K562 (cell line): ENCODE results near the gene KLF18. TPM values are rescaled to one million over a fixed set of nuclear protein-coding genes. Genes with fewer than 3 reads are reported as not detected.

Experiments
- ATAC-seq: fragments of 200-7000 bp; cut with Tn5 transposase; 3 replicates; pipeline ENCODE4 v1.9.1; 2020; ENCODE audit warnings: moderate library complexity
- BruUV-seq: library from RNA; stranded (reverse); fragments of 400-500 nt; replicated peaks from 2 replicates; lab custom pipeline; 2021; lab: Mats Ljungman, UMichigan
- CTCF ChIA-PET: fragments of 300-600 bp; formaldehyde crosslinking; extraction: SDS; loops from one replicate; lab custom pipeline; 2021; ENCODE audit warnings: low intra/inter-chr PET ratio; lab: Yijun Ruan, JAX
- POLR2A ChIA-PET: fragments of 300-600, 350-650 bp; sonication (Branson Sonifier 250); formaldehyde crosslinking; extraction: SDS; loops from one replicate; lab custom pipeline; 2021; ENCODE audit warnings: antibody characterized with exemption, inconsistent platforms; lab: Yijun Ruan, JAX
- DNase-seq, 4 experiments: peaks; one replicate each; pipeline versions ENCODE4 v3.0.0 to v3.0.0-alpha.2; 2011 to 2018; ENCODE audit warnings: low spot score in 3 of 4, mixed read lengths in 3 of 4; ENCODE audit errors: extremely low read depth in 1 of 4
- FAIRE-seq: peaks from 2 replicates; lab custom pipeline; 2011; peaks lifted over from hg19 to GRCh38; lab: Jason Lieb, UNC
- H2AFZ ChIP-seq: 2 replicates; pipeline ENCODE4 v1.6.0; 2011; ENCODE audit warnings: low read depth, low read length, control low read depth, inconsistent platforms
- H3K27ac ChIP-seq: fragments of 200-600 bp; 3 replicates; pipeline ENCODE4 v1.8.0; 2011; ENCODE audit warnings: low read depth, mild to moderate bottlenecking, control low read depth, inconsistent platforms, low read length, moderate library complexity, mixed read lengths; ENCODE audit errors: extremely low read depth
- H3K27me3 ChIP-seq, 2 experiments: fragments of 300-600 bp in 1 of 2; 2 replicates in 1 of 2; 3 replicates in 1 of 2; pipeline versions ENCODE4 v1.6.0 to v1.8.0; 2011; ENCODE audit warnings: inconsistent platforms in 2 of 2, low read length in 2 of 2, mild to moderate bottlenecking in 1 of 2, mixed read lengths in 1 of 2, moderate library complexity in 1 of 2; ENCODE audit not compliant: control insufficient read depth in 2 of 2, insufficient read depth in 2 of 2
- H3K36me3 ChIP-seq: fragments of 300-600 bp; 3 replicates; pipeline ENCODE4 v1.8.0; 2011; ENCODE audit warnings: mild to moderate bottlenecking, low read length, inconsistent platforms; ENCODE audit not compliant: control insufficient read depth, insufficient read depth
- H3K4me1 ChIP-seq, 2 experiments: fragments of 200-600 bp in 1 of 2; replicated peaks in 1 of 2; 2 replicates in 1 of 2; 3 replicates in 1 of 2; pipeline versions ENCODE4 v1.5.1 to v1.8.0; 2011; ENCODE audit warnings: inconsistent platforms in 2 of 2, low read length in 2 of 2, mild to moderate bottlenecking in 1 of 2, mixed read lengths in 1 of 2, moderate library complexity in 1 of 2; ENCODE audit not compliant: control insufficient read depth in 2 of 2, insufficient read depth in 2 of 2
- H3K4me2 ChIP-seq: 2 replicates; pipeline ENCODE4 v1.6.1; 2011; ENCODE audit warnings: low read length, control low read depth, inconsistent platforms, mixed read lengths; ENCODE audit not compliant: insufficient read depth
- H3K4me3 ChIP-seq: fragments of 200-600 bp; sonication (generic), shearing (Covaris generic); 2 replicates; pipeline ENCODE4 v1.5.1; 2016; ENCODE audit warnings: control low read depth, inconsistent platforms
- H3K79me2 ChIP-seq: fragments of 200-600 bp; 3 replicates; pipeline ENCODE4 v1.8.0; 2011; ENCODE audit warnings: low read length, inconsistent platforms; ENCODE audit not compliant: control insufficient read depth, insufficient read depth
- H3K9ac ChIP-seq, 2 experiments: 2 replicates each; pipeline versions ENCODE4 v1.6.0 to v1.6.1; 2011; ENCODE audit warnings: low read depth in 2 of 2, low read length in 2 of 2, control low read depth in 1 of 2, inconsistent platforms in 1 of 2, mild to moderate bottlenecking in 1 of 2, mixed read lengths in 1 of 2; ENCODE audit not compliant: insufficient read depth in 1 of 2
- H3K9me1 ChIP-seq: one replicate; pipeline ENCODE4 v1.6.0; 2011; ENCODE audit warnings: inconsistent platforms, mild to moderate bottlenecking, low read length, moderate library complexity; ENCODE audit not compliant: control insufficient read depth, insufficient read depth
- H3K9me3 ChIP-seq: replicated peaks from 2 replicates; pipeline ENCODE4 v1.5.1; 2011; ENCODE audit warnings: low read depth, low read length, inconsistent platforms; ENCODE audit not compliant: control insufficient read depth, insufficient read depth
- H4K20me1 ChIP-seq: replicated peaks from 2 replicates; pipeline ENCODE4 v1.6.1; 2011; ENCODE audit warnings: low read length, inconsistent platforms, mixed read lengths; ENCODE audit not compliant: control insufficient read depth, insufficient read depth
- AFF1 ChIP-seq, 2 experiments: fragments of 450-650 bp; IDR thresholded peaks; 2 replicates each; pipeline ENCODE4 v1.6.1; 2018; ENCODE audit warnings: mild to moderate bottlenecking in 2 of 2, low read depth in 1 of 2; ENCODE audit not compliant: partially characterized antibody in 2 of 2
- BRD4 ChIP-seq: fragments of 200-600 bp; sonication (generic); IDR thresholded peaks from 2 replicates; pipeline ENCODE4 v1.6.1; 2017; ENCODE audit warnings: inconsistent platforms
- E2F4 ChIP-seq: sonication (generic); formaldehyde crosslinking; IDR thresholded peaks from 2 replicates; pipeline ENCODE4 v1.8.0; 2022; ENCODE audit warnings: mild to moderate bottlenecking, low read depth, missing genetic modification reagents
- ERF ChIP-seq: fragments of 450-650 bp; formaldehyde crosslinking; IDR thresholded peaks from 2 replicates; pipeline ENCODE4 v1.4.0; 2020; ENCODE audit warnings: mild to moderate bottlenecking, mixed read lengths
- GTF2E2 ChIP-seq: fragments of 200-800 bp; sonication (Bioruptor generic); IDR thresholded peaks from 2 replicates; pipeline ENCODE4 v1.6.1; 2016; ENCODE audit warnings: missing genetic modification characterization, missing compliant biosample characterization
- HNRNPH1 ChIP-seq: fragments of 200-400 bp; formaldehyde crosslinking; optimal IDR thresholded peaks from 2 replicates; pipeline ENCODE3; 2017; ENCODE audit warnings: low read depth, mild to moderate bottlenecking, low read length, moderate library complexity
- NFIC ChIP-seq: fragments of 450-650 bp; IDR thresholded peaks from 2 replicates; pipeline ENCODE4 v1.6.1; 2017; ENCODE audit warnings: mild to moderate bottlenecking, inconsistent platforms
- SMARCA4 ChIP-seq: fragments of 450-650 bp; IDR thresholded peaks from 2 replicates; pipeline ENCODE4 v1.6.1; 2016
- SMC3 ChIP-seq: conservative IDR thresholded peaks from 2 replicates; pipeline ENCODE4 v1.6.1; 2011; ENCODE audit warnings: low read depth, low read length, improper control_type of control experiment; ENCODE audit not compliant: insufficient read depth
- SNRNP70 ChIP-seq: fragments of 200-400 bp; formaldehyde crosslinking; optimal IDR thresholded peaks from 2 replicates; pipeline ENCODE3; 2017; ENCODE audit warnings: low read depth, low read length
- SOX6 ChIP-seq: fragments of 450-650 bp; IDR thresholded peaks from 2 replicates; pipeline ENCODE4 v1.6.1; 2014; ENCODE audit warnings: mild to moderate bottlenecking
- SRF ChIP-seq, 2 experiments: fragments of 250-450, 450-650 bp in 1 of 2; sonication (Bioruptor Pico) in 1 of 2; sonication (generic) in 1 of 2; formaldehyde crosslinking; IDR thresholded peaks; 2 replicates each; pipeline versions ENCODE4 v1.5.0 to v1.5.1; 2020 to 2022; ENCODE audit warnings: mild to moderate bottlenecking in 1 of 2, missing genetic modification reagents in 1 of 2
- STAG1 ChIP-seq: sonication (generic); formaldehyde crosslinking; IDR thresholded peaks from 2 replicates; pipeline ENCODE4 v1.5.0; 2020; ENCODE audit warnings: missing genetic modification reagents, borderline replicate concordance
- TAF15 ChIP-seq: fragments of 200-400 bp; formaldehyde crosslinking; IDR thresholded peaks from 2 replicates; pipeline ENCODE4 v1.6.1; 2017; ENCODE audit warnings: mild to moderate bottlenecking, low read depth, low read length, moderate library complexity
- TRIM24 ChIP-seq, 2 experiments: fragments of 450-650 bp; IDR thresholded peaks; 2 replicates each; pipeline ENCODE4 v1.6.1; 2016
- ZC3H4 ChIP-seq: sonication (generic); formaldehyde crosslinking; IDR thresholded peaks from 2 replicates; pipeline ENCODE4 v1.9.0; 2021; ENCODE audit warnings: missing genetic modification reagents, borderline replicate concordance
- ZNF146 ChIP-seq: IDR thresholded peaks from one replicate; pipeline ENCODE4 v1.6.1; 2018; ENCODE audit warnings: missing compliant biosample characterization; ENCODE audit not compliant: unreplicated experiment
- ZNF354B ChIP-seq: fragments of 250-450 bp; sonication (Bioruptor Pico); IDR thresholded peaks from 2 replicates; pipeline ENCODE4 v1.4.0; 2020
- WGBS: fragments of 100-300 bp; shearing (Covaris generic); methylation state at CpG from one replicate; pipeline ENCODE4 v1.1.6; 2016; ENCODE audit warnings: low coverage, mixed read lengths; ENCODE audit not compliant: insufficient coverage; ENCODE audit errors: missing lambda C conversion rate; 5-methylcytosine and 5-hydroxymethylcytosine counted together
- in situ Hi-C: fragments of 300-500 bp; cut with MboI; formaldehyde crosslinking; loops from 4 replicates; pipeline ENCODE4 v1.15.0; 2018; ENCODE audit warnings: inconsistent platforms, mixed read lengths
- intact Hi-C: fragments of 100-400 bp; cut with micrococcal nuclease; formaldehyde crosslinking; loops from 2 replicates; pipeline ENCODE4 v1.14.2; 2022
- polyA plus RNA-seq, 8 experiments: library from polyadenylated mRNA; depleted of rRNA in 4 of 8; stranded (reverse) in 5 of 8; unstranded in 3 of 8; fragments of >200 nt; fragmentation: Nextera tagmentation in 2 of 8; fragmentation: Illumina TruSeq in 1 of 8; extraction: Ambion mirVana in 2 of 8; extraction: Trizol in 1 of 8; gene quantifications; 2 replicates each; pipeline versions ENCODE4 v1.2.1 to v1.2.3, GENCODE V29; 2011 to 2014; ENCODE audit warnings: inconsistent platforms in 1 of 8, missing spikeins in 1 of 8
- total RNA-seq, 7 experiments: library from RNA; depleted of rRNA in 6 of 7; stranded (reverse); fragments of >200 nt in 6 of 7; fragmentation: Illumina TruSeq in 2 of 7; extraction: Trizol in 2 of 7; gene quantifications; 2 replicates each; pipeline versions ENCODE4 v1.2.1 to v1.2.3, GENCODE V29; 2011 to 2021; ENCODE audit warnings: low replicate concordance in 1 of 7
- TF ChIP-seq, protein P1 (sequence below): IDR thresholded peaks from 2 replicates; pipeline ENCODE4 v1.6.1; 2012; ENCODE audit warnings: low read depth, low read length, improper control_type of control experiment, borderline replicate concordance

The KLF18 gene
- total and polyA plus RNA-seq, 9 of the 15 experiments (the other 6 are each of a cell fraction or from before 2014, with no cell fraction given): not detected

GRCh38 chr1:44174630-44175029, 33.2 kb upstream of the KLF18 start:
- BruUV-seq: no TSS peak
- ATAC-seq (no peak), DNase-seq (no peak), FAIRE-seq (no peak)
- H2AFZ ChIP-seq: no peak overlapping the region
- ChIA-PET POLR2A (interaction anchor here (0.6 kb wide), 1 partner anchor 19 kb away, joined by 3 read pairs; no protein-coding TSS in a partner anchor), CTCF (no interaction called here)
- in situ Hi-C loops (no loop called here), intact Hi-C loops (no loop called here)
- H3K4me1 ChIP-seq: peaks cover 0 to 2% of the 10 kb centered on the region in 2 experiments; a peak in 1 of 5 replicates
- WGBS: 0% methylated on average over 1 of the region's 1 CpG
- no peaks in the 10 kb centered on the region for H4K20me1 ChIP-seq
- H3K9me1 ChIP-seq: no peaks in the 10 kb centered on the region
- no peaks in the 10 kb centered on the region for H3K9me3 ChIP-seq
- no peak overlapping the region for H3K4me2 ChIP-seq
- H3K27ac ChIP-seq: no peak overlapping the region
- H3K36me3 ChIP-seq: no peaks in the 10 kb centered on the region
- H3K79me2 ChIP-seq: no peaks in the 10 kb centered on the region
- H3K9ac ChIP-seq: no peak overlapping the region
- H3K4me3 ChIP-seq: no peak overlapping the region
- H3K27me3 ChIP-seq: peaks cover 19 to 22% of the 10 kb centered on the region in 2 experiments
- TF ChIP-seq TRIM24 (IDR thresholded peaks at IDR 0.05): no peak
- TF ChIP-seq, protein P1, sequence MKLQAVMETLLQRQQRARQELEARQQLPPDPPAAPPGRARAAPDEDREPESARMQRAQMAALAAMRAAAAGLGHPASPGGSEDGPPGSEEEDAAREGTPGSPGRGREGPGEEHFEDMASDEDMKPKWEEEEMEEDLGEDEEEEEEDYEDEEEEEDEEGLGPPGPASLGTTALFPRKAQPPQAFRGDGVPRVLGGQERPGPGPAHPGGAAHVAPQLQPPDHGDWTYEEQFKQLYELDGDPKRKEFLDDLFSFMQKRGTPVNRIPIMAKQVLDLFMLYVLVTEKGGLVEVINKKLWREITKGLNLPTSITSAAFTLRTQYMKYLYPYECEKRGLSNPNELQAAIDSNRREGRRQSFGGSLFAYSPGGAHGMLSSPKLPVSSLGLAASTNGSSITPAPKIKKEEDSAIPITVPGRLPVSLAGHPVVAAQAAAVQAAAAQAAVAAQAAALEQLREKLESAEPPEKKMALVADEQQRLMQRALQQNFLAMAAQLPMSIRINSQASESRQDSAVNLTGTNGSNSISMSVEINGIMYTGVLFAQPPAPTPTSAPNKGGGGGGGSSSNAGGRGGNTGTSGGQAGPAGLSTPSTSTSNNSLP: no peak
- TF ChIP-seq ZC3H4: no peak
- TF ChIP-seq ZNF354B (CRISPR knock-in tag): no peak
- no peak for TF ChIP-seq SMARCA4
- TF ChIP-seq TAF15: no peak
- no peak for TF ChIP-seq BRD4
- no peak for TF ChIP-seq AFF1 (IDR thresholded peaks at IDR 0.05; ENCODE audit: low read depth in 1 of 2, partially characterized antibody in 2 of 2)
- TF ChIP-seq ERF (CRISPR knock-in tag): no peak
- TF ChIP-seq SRF (CRISPR knock-in tag; IDR thresholded peaks at IDR 0.05): no peak
- TF ChIP-seq SMC3: no peak
- TF ChIP-seq NFIC: no peak
- no peak for TF ChIP-seq STAG1 (CRISPR knock-in tag)
- no peak for TF ChIP-seq GTF2E2 (tag)
- no peak for TF ChIP-seq SNRNP70
- no peak for TF ChIP-seq SOX6
- TF ChIP-seq E2F4 (CRISPR knock-in tag): no peak
- TF ChIP-seq ZNF146 (CRISPR knock-in tag): no peak
- TF ChIP-seq HNRNPH1: no peak
